GM12801 (cell line): ENCODE data around the gene CORT.

Experiments used
- CTCF ChIP-seq: IDR thresholded peaks from one replicate; pipeline ENCODE4 v1.5.1; 2011; ENCODE audit warnings: control low read depth; ENCODE audit not compliant: insufficient read length; ENCODE audit errors: extremely low read depth

Gene CORT

GRCh38 chr1:10433790-10434189, 16.0 kb upstream of the CORT start:
- TF ChIP-seq CTCF, result no peak

- no peak for TF ChIP-seq CTCF
Measured at GRCh38 chr1:10434590-10434989, 15.2 kb upstream of the CORT start.

- TF ChIP-seq CTCF, result no peak
Measured at GRCh38 chr1:10437052-10437451, 12.8 kb upstream of the CORT start.

- TF ChIP-seq CTCF, result no peak
Measured at GRCh38 chr1:10438677-10439163, 11.1 kb upstream of the CORT start.

- TF ChIP-seq CTCF, result no peak
Measured at GRCh38 chr1:10440305-10440704, 9.5 kb upstream of the CORT start.

- no peak for TF ChIP-seq CTCF
Measured at GRCh38 chr1:10440794-10441193, 9.0 kb upstream of the CORT start.

- no peak for TF ChIP-seq CTCF
Measured at GRCh38 chr1:10444248-10444647, 5.6 kb upstream of the CORT start.
